Stimulated activated CD4-positive, alpha-beta T cell treated with anti-CD3 and anti-CD28 coated beads, TNF-alpha, amount 100 ng/mL, for 1 hour (primary cell): Measurements from ENCODE around the gene TCAP.
"Not testable (repeated sequence)": the region's sequence is repeated elsewhere in the genome, so short reads cannot be mapped to it uniquely, and the experiment has no call there.

ENCODE experiments used
- DNase-seq, 3 donors: peaks; one replicate each; pipeline ENCODE4 v3.0.0-alpha.2; 2020; ENCODE audit warnings: low read depth in 3 of 3, low spot score in 1 of 3

TCAP gene

GRCh38 chr17:39702901-39703893 is 38.0 kb downstream of the TCAP start:
- DNase-seq: no peak

DNA sequence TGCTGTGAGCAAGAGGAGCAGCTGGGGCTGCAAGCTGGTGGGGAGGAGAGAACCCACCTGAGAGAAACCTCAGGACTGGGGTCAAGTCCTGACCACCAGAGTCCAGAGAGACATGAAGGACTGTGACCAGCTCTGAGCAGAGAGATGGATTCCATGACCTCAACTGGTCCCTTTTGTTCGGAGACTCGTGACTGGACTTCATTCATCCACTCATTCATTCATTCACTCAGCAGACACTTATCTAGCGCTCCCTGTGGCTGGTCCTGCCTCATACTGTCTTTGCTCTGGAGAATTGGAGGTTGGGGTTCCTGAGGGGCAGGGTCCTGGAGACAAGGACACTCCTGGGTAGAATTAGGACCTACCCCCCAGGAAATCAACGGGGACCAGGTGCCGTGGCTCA is 38.8 kb downstream of the TCAP start:
- DNase-seq: no peak

GRCh38 chr17:39704821-39705551 is 39.8 kb downstream of the TCAP start:
- no peak for DNase-seq

GRCh38 chr17:39705786-39706348 is 40.7 kb downstream of the TCAP start:
- DNase-seq: no peak

- DNase-seq: no peak
These were observed 41.2 kb downstream of the TCAP start for GRCh38 chr17:39706383-39706782.

GRCh38 chr17:39706921-39707337 is 41.8 kb downstream of the TCAP start:
- no peak for DNase-seq

- DNase-seq: no peak
These were observed 44.3 kb downstream of the TCAP start for GRCh38 chr17:39709319-39709997.

DNA sequence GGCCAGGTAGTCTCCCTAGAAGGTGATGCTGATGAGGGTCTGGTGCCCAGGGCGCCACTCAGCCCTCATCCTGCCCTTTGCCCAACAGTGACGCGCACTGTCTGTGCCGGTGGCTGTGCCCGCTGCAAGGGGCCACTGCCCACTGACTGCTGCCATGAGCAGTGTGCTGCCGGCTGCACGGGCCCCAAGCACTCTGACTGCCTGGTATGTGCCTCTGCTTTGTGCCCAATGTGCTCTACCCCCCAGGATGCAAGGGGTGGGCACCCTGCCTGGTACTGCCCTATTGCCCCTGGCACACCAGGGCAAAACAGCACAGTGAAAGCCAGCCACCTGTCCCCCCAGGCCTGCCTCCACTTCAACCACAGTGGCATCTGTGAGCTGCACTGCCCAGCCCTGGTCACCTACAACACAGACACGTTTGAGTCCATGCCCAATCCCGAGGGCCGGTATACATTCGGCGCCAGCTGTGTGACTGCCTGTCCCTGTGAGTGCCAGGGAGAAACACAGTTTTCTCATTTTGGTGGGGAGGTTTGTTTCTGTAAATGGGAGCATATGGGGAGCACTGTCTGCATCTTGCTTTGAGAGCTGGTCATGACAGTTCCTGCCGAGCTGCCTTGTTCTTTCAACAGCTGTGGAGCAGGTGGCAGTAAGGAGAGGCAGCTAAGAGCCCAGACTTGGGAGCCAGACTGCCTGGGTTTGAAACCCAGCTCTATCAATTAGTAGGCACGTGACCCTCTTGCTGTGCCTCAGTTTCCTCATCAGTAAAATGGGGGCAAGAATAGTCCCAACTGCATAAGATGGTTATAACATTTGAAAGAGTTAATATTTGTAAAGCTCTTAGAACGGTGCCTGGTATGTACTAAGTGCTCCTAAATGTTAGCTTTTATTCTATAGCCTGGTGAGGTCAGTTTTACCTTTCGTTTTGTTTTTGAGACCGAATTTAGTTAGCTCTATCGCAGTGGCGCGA is 45.1 kb downstream of the TCAP start:
- no peak for DNase-seq

GRCh38 chr17:39711071-39711470 is 45.9 kb downstream of the TCAP start:
- DNase-seq: not testable (repeated sequence)

GRCh38 chr17:39711851-39712250 is 46.7 kb downstream of the TCAP start:
- DNase-seq: no peak

GRCh38 chr17:39714234-39714633 is 49.1 kb downstream of the TCAP start:
- DNase-seq: no peak

DNA sequence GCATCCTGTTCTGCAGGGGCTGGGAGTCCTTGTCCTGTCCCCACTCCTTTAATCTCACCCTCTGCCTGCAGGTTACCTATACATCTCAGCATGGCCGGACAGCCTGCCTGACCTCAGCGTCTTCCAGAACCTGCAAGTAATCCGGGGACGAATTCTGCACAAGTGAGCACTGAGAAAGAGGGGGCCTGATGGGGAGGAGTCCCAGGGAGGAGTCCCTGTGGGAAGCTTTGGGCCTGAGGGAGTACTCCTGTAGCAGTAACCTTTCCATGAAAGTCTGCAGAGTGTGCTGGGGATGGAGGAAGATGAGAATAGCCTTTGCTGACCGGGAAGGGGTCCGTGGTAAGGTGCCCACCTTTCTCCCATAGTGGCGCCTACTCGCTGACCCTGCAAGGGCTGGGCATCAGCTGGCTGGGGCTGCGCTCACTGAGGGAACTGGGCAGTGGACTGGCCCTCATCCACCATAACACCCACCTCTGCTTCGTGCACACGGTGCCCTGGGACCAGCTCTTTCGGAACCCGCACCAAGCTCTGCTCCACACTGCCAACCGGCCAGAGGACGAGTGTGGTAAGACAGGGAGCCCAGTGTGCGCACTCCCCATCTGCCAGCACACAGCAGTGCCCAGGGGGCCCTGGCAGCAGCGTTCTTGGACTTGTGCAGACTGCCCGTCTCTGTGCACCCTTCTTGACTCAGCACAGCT is 50.4 kb downstream of the TCAP start:
- no peak for DNase-seq
